GM18520 (cell line): ENCODE results near the gene FSCN2.

Experiments
- ATAC-seq: cut with Tn5 transposase; IDR thresholded peaks from one replicate; pipeline ENCODE4 v1.9.1; 2021; ENCODE audit not compliant: unreplicated experiment

Gene FSCN2

DNA sequence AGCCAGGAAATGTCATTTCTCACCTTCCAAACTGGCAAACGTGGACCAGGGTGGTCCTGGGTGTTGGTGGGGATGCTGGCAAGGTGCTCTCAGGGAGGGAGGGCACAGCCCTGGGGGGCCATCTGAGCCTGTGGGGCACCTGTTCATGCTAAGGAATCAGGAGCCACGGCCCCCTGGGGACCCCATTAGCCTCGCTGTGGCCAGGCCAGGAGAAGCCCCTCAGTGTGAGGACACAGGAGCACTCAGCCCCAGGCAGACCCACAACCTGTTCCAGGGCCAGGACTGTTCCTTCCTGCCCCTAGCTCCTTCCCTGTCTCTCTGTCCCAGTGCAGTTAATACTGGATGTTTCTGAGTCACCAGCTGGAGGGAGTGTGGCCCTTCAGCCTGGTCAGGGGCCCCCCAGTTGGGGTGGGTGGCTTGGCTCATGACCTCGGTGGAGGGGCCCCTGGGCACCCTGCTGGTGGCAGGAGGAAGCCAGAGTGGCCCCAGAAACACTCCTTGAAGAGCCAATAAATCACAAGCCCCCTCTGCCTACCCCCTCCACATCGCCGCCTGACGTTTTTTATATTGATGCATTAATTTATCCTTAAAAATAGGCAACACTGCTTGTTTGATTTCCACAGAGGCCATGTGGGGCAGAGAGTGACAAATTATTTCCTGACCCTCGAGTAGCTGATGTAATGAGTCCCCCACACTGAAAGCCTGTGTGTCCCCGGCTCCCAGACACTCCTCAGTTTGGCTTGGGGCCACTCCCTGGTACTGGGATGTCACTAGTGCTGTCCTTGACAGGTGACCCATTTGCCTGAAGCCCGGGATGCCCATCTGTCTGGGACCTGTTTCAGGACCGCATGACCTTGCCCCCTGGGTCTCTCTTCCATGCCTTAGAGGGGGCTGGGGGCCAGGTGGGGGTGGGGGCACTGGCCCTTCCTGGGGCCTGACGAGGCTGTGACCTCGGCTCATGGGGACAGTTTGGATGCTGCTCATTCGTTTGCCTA is 37.9 kb upstream of the FSCN2 start:
- no peak for ATAC-seq

DNA sequence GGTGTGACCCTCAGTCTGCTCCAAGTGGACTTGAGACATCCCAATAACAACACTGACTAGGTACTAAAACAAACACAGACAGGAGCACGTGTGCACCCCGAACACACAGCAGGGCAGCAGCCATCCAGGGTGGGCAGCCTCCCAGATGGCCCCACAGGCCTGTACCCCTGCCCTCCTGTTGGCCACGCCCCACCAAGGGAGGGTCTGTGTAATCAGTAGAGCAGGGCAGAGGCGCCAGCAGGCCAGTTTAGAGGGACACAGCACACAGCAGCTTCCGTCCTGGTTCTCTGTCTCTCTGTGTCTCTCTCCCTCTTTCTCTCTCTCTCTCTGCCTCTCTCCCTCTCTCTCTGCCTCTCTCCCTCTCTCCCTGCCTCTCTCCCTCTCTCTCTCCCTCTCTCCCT is 37.0 kb upstream of the FSCN2 start:
- ATAC-seq: no peak

DNA sequence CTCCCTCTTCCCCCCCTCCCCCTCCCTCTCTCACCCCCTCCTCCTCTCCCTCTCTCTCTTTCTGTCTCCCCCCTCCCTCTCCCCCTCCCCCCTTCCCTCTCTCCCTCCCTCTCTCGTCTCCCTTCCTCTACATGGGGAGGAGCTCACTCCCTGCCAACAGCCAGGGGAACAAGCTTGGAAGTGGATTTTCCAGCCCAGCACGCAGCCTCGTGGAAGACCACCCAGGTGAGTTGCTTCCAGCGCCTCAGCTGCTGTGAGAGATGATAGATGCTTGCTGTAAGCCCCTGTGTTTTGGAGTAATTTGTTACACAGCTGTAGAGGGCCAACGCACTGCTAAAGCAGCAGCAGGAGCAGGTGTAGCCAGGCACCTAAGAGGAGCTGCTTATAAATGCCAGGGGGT is 36.4 kb upstream of the FSCN2 start:
- ATAC-seq: no peak

DNA sequence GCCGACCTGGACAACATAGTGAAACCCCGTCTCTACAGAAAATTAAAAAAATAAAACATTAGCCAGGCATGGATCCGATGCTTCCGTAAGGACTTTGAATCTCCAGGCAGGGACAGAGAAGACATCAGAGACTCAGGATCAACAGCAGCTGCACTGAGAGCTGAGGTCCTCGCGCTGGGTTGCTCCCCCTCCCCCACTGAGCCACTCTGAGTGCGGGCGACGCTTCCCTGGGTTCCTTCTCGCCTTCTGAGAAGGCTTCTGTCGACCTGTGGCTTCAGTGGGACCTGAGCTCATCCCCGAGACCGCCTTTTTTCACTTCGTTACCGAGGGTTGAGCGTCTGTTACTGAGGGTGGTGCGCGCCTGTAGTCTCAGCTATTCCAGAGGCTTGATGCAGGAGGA is 36.0 kb upstream of the FSCN2 start:
- ATAC-seq: no peak

DNA sequence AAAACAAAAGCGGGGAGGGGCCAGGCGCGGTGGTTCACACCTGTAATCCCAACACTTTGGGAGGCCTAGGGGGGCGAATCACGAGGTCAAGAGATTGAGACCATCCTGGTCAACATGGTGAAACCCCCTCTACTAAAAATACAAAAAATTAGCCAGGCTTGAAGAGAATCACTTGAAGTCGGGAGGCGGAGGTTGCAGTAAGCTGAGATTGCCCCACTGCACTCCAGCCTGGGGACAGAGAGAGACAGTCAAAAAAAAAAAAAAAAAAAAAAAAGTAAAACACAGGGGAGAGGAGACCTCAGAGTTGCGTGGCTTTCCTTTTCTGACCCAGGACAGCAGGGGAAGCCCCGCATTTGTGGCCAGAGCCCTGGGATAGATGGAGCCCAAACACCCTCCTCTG is 35.5 kb upstream of the FSCN2 start:
- ATAC-seq: no peak

DNA sequence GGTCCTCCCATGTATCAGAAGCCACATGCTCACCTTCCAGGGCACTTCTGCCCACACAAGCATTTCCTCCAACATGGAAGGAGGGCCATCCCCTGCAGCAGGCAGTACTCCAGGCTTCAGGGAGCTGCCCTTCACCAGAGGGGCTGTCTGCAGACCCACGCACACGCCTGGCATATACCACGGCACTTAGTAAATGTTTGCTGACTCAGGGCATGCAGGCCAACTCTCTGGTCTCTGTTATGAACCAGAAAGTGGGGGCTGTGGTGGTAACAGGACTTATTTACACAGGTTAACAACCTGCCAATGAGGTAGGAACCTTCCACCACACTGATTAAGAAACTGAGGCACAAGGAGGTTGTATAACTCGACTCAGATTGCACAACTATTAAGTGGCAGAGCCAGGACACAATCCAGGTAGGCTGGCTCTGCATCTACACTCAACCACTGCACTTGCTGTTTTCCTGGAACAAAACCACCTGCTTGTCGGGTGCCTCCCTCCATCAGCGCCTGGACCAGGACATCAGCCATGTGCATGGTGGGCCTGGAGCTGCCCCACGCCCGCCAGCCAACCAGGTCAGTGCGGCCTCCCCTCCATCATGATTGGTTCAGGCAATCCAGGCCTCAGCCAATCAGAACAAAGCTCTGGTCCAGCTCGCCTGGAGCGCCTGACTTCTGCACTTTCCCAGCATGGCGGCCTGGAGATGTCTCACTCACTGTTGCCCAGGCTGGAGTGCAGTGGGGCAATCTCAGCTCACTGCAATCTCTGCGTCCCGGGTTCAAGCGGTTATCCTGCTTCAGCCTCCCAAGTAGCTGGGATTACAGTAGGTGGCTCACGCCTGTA is 34.8 kb upstream of the FSCN2 start:
- ATAC-seq: no peak

DNA sequence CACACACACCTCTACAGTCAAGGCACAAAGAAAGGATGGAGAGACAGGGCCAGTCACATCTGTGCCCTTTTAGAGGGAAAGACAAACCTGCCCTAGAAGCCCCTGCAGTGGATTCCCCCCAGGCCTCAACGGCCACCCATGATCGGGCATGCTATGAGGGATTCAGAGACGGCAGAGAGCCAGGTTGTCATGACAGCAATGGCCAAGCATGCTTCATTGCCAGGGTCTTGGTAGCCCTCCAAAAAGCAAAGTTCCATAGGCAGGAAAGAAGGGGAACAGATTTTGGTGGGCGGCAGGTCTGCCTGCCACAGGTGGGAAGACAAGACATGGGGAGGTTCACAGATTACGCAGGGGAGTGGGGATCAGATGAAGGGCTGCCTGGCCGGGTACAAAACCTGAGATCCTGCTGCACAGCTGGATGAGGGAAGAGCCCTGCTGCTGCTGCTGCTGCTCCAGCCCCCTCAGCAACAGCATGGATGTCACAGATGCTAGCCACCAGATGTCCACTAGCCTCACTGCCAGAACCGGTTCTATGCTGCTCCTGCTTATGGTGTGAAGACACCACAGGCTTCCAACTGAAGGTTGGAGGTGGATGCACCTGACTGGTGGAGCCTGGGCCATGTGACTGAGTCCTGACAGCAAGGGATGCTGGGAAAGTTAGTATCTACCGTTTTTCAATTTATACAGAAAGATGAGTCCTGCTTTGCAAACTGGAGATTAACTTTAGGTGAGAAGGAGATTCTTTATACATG is 33.4 kb upstream of the FSCN2 start:
- no peak for ATAC-seq

DNA sequence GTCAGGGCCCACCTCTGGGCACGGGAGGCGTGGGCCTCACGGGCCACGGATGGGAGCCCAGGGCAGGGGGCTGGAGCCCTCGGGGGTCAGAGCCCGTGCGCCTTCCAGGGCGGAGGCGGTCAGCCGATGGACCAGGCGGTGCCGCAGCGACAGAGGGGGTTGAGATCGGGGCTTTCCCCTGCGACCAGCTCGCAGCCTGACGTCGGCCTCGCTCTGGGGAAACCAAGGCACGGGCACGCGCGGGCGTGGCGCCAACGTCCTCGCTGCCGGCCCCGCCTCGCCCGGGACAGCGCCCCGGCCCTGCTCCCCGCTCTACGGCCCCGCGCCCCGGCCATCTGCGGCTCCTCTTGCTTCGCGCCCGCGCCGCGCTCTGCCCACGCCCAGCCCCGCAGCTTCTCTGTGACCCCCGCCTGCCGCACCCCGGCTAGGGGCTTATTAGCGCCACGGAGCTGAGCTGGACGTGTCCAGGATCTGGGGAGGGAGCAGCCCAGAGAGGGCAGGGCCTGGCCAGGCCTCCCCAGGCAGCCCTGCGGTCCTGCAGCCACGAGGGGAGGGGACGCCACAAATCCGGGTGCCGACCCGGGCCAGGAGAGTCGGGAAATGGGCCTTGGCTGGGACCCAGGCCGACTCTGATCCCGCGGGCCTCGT is 29.1 kb upstream of the FSCN2 start:
- no peak for ATAC-seq

DNA sequence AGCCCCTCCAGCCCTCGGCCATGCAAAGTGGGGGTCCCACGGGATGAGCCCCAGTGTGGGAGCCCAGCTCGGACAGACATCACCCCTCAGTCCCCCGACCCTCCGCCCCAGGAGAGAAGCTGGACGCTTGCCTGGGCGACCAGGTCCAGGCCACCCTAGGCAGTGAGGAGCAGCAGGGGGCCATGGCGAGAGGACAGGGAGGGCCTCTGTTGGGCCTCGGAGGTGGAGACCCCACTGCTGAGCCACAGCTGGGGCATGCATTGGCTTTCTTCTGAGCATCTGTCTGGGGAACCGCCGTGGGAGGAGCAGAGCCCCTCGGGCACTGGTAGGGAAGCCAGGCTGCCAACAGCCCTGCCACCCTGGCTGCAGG is 28.6 kb upstream of the FSCN2 start:
- no peak for ATAC-seq

DNA sequence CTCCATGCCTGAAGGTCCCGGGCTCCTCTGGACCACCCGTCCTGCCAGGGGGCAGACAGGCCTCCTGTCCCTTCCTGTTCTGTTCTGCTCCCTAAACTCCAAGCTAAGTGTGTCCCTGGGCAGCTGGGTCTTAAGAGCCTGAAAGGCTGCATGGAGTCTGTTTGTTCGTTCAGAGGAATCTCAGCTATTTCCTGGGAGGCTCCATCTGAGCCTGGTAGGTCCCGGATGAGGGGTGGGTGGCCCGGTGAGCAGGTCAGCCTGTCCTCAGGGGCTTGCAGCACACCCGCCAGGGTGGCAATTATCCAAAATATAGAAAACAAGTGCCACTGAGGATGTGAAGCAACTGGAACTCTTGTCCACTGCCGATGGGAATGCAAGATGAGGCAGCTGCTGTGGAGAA is 28.1 kb upstream of the FSCN2 start:
- ATAC-seq: no peak

DNA sequence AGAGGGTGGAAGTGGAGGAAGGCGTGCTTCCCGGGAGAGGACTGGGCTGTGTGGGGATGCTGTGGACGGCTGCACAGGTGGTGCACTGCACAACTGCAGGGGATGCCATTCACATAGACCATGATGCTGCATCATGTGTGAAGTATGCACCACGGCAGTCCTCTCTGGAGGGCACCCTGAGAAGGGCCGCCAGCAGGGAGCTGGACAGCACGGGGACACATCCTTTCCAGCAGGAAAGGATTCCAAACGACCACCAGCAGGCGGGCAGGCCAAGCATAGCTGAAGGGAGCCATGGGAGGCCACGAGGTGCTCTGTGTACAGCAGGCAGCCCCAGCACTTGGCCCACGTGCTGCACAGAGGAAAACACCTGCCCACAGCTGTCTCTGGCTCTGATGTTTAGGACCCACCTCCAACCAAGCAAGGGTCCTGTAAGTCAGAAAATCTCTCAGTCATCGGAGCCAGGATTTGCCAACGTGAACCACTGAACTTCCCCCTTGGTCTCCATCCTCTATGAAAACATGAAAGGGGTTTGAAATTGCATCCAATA is 25.6 kb upstream of the FSCN2 start:
- ATAC-seq: no peak

DNA sequence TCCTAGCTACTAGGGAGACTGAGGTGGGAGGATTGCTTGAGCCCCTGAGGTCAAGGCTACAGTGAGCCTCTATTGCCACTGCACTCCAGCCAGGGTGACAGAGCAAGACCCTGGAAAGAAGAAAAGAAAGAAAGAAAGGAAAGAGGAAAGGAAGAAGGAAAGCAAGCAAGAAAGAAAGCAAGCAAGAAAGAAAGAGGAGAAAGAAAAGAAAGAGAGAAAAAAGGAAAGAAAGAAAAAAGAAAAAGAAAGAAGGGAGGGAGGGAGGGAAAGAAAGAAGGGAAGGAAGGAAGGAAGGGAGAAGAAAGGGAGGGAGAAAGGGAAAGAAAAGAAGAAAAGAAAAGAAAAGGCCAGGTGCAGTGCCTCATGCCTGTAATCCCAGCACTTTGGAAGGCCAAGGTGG is 24.6 kb upstream of the FSCN2 start:
- ATAC-seq: no peak

DNA sequence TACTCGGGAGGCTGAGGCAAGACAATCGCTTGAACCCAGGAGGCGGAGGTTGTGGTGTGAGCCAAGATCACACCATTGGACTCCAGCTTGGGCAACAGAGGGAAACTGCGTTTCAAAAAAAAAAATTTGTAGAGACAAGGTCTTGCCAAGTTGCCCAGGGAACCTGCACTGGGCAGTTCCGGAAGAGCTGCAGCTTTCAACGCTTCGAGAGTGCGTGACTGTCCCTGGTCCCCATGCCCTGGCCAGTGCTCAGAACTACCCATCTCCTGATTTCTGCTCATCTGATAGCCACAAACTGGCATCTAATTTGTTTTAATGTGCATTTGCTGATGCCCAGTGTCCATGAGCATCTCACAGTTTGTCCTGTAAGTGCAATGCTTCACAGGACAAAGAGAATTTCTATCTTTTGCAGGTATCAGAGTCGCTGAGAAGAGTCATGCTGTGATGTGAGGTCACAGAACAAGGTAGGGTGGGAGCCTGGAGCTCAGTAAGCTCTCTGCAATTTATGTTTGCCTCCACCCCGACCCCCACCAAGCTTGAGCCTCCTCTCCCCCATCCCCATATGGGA is 19.5 kb upstream of the FSCN2 start:
- no peak for ATAC-seq

DNA sequence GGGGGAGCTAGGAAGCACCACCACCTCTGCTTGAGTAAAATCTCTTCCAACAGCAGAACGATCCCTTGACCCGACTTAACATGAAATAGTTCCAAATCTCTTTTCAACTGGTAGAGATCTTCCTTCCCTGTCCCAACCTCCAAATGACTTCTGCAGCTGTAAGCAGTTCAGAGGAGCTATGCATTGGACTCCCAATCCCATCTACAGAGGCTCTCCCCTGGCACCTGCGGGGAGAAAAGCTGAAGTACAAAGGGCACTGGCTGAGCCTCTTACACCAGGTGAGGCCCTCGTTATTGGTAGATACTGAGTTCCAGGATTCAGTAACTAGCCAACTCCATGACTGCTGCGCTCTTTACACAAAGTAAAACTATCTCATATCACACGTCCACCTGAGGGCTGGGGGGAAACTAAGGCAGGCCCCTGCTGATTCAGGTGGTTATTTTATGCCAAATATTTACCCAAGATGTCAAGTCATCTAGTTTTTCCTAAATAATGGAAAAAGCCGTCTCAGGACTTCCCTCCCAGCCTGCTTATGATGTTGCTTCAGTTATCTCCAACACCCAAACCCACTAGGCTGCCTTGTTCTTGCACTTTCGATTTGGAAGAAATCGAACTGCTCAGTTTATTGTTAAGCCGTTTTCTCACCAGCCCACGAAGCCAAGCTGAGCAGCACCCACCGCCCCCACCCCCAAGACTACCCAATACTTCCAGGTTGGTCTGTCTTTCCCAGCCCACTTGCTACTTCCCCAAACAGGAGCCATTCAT is 18.8 kb upstream of the FSCN2 start:
- ATAC-seq: no peak

DNA sequence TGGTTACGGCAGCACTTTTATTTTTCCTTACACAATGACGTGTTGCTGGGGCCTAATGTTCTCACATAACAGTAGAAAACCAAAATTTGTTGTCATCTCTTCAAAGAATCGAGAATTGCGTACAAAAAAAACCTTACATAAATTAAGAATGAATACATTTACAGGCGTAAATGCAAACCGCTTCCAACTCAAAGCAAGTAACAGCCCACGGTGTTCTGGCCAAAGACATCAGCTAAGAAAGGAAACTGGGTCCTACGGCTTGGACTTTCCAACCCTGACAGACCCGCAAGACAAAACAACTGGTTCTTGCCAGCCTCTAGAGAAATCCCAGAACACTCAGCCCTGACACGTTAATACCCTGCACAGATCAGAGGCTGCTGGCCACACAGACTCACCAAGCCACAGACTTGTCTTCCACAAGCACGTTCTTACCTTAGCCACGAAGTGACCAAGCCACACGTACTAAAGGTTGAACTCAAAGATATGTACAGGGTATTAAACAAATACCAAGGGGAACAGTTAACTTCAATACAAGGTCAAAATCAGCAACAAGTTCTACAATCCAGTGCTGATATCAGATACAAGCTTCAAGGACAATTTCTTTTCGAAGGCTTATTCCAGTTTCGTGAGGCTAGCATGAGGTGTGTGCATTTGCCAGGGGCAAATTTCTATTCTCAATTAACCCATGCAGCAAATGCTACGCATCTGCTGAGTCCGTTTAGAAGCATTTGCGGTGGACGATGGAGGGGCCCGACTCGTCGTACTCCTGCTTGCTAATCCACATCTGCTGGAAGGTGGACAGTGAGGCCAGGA is 18.0 kb upstream of the FSCN2 start:
- no peak for ATAC-seq

DNA sequence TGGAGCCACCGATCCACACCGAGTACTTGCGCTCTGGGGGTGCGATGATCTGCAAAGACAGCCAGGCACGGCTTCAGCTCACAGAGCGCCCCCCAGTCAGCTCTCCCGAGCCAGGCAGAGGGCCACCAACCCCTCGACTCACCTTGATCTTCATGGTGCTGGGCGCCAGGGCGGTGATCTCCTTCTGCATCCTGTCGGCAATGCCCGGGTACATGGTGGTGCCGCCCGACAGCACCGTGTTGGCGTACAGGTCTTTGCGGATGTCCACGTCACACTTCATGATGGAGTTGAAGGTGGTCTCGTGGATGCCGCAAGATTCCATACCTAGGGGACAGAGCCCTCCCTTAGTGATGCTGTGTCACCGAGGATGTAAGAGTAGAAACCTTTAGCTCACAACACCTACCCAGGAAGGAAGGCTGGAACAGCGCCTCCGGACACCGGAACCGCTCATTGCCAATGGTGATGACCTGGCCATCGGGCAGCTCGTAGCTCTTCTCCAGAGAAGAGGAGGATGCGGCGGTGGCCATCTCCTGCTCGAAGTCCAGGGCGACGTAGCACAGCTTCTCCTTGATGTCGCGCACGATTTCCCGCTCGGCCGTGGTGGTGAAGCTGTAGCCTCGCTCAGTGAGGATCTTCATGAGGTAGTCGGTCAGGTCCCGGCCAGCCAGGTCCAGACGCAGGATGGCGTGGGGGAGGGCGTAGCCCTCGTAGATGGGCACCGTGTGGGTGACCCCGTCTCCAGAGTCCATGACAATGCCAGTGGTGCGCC is 17.2 kb upstream of the FSCN2 start:
- ATAC-seq: no peak

DNA sequence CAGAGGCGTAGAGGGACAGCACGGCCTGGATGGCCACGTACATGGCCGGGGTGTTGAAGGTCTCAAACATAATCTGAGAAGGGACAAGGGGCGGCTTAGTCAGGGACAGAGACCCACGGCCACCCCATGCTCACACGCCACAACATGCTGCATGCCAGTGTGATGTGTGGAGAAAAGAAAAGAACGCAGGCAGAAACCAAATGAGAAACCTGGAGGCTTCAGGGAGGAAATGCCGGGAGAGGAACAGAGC is 16.7 kb upstream of the FSCN2 start:
- ATAC-seq: no peak
